Measurements from ENCODE around the gene SLIT1.

The SLIT1 gene

GRCh38 chr10:97004591-97004990 is 181.2 kb downstream of the SLIT1 start:
- no peak overlapping the region for H3K4me3 ChIP-seq (ENCODE audit: low read depth, low read length)
- DNase-seq (ENCODE audit: low read depth) = no peak
- no peak for TF ChIP-seq CTCF (IDR thresholded peaks at IDR 0.05; ENCODE audit: insufficient read depth, low read depth, low read length, missing control alignments)

GRCh38 chr10:97003804-97004201 is 182.0 kb downstream of the SLIT1 start:
- no peak for TF ChIP-seq CTCF (IDR thresholded peaks at IDR 0.05; ENCODE audit: insufficient read depth, low read depth, low read length, missing control alignments)
- H3K4me3 ChIP-seq (ENCODE audit: low read depth, low read length) = no peak overlapping the region
- DNase-seq (ENCODE audit: low read depth) = no peak

- DNase-seq (ENCODE audit: low read depth) = no peak
- TF ChIP-seq CTCF (IDR thresholded peaks at IDR 0.05; ENCODE audit: insufficient read depth, low read depth, low read length, missing control alignments) = no peak
- H3K4me3 ChIP-seq (ENCODE audit: low read depth, low read length) = no peak overlapping the region
Measured at GRCh38 chr10:97003151-97003803, 182.5 kb downstream of the SLIT1 start.

- DNase-seq (ENCODE audit: low read depth) = no peak
- H3K4me3 ChIP-seq (ENCODE audit: low read depth, low read length) = no peak overlapping the region
- no peak for TF ChIP-seq CTCF (IDR thresholded peaks at IDR 0.05; ENCODE audit: insufficient read depth, low read depth, low read length, missing control alignments)
Measured at GRCh38 chr10:97002670-97003069, 183.1 kb downstream of the SLIT1 start.

- DNase-seq (ENCODE audit: low read depth) = no peak
- no peak for TF ChIP-seq CTCF (IDR thresholded peaks at IDR 0.05; ENCODE audit: insufficient read depth, low read depth, low read length, missing control alignments)
- no peak overlapping the region for H3K4me3 ChIP-seq (ENCODE audit: low read depth, low read length)
Measured at GRCh38 chr10:97001183-97001991, 184.4 kb downstream of the SLIT1 start.

- DNase-seq (ENCODE audit: low read depth) = no peak
- no peak overlapping the region for H3K4me3 ChIP-seq (ENCODE audit: low read depth, low read length)
- peak; percentile 3 for TF ChIP-seq CTCF (IDR thresholded peaks at IDR 0.05; ENCODE audit: insufficient read depth, low read depth, low read length, missing control alignments)
Measured at GRCh38 chr10:97000487-97001182, 185.1 kb downstream of the SLIT1 start.

Measured in GM12865 (cell line).